Posterior cingulate gyrus (tissue), 11 donors: ENCODE measurements around the gene TMC1.
A peak's percentile ranks its signal among the peaks of the same experiment; 100 is the strongest.
"Not testable (repeated sequence)": the region's sequence is repeated elsewhere in the genome, so short reads cannot be mapped to it uniquely, and the experiment has no call there.

Experiments used
- DNase-seq, 10 donors: peaks; one replicate each; pipeline versions ENCODE4 v3.0.0 to v3.0.0-alpha.2; 2020 to 2021; ENCODE audit warnings: mixed read lengths in 3 of 10
- intact Hi-C: fragments of 100-400 bp; cut with DNase I; formaldehyde crosslinking; loops from one replicate; pipeline ENCODE4 v1.15.1; 2023

The TMC1 gene

DNA sequence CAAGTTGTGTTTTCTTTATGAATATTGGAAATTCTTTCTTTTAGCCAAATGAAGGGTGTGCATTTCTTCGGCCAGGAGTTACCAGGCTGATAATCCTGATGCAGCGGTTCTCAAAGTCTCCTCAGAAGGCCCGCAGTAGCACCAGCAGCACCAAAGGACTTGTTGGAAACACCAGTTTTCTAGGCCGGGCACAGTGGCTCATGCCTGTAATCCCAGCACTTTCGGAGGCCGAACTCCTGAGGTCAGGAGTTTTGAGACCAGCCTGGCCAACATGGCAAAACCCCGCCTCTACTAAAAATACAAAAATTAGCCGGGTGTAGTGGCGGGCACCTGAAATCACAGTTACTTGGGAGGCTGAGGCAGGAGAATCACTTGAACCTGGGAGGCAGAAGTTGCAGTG lies 397 bp upstream of the TMC1 start:
- intact Hi-C loops, DNase-seq: not testable (repeated sequence)

GRCh38 chr9:72524820-72525540 lies 3.6 kb downstream of the TMC1 start:
- intact Hi-C loops: no loop called here
- DNase-seq: peak in 1 of 10 donors; percentile 22

GRCh38 chr9:72526901-72527800 lies 5.7 kb downstream of the TMC1 start:
- intact Hi-C loops: no loop called here

DNA sequence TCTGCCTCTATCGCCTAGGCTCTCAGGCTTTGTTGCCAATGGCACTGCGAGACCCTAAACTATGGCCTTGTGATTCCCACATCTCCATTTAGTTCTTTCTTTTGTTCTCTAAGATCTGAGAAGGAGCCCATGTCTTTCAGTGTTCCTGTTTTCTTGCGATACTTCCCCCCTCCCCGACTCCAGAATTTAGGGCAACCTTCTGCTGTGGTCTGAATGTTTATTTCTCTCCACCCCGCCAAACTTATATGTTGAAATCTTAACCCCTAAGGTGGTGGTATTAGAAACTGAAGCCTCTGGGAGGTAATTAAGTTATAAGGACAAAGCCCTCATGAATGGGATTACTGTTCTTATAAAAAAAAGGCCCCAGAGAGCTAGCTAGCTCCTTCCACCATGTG lies 6.4 kb downstream of the TMC1 start:
- intact Hi-C loops: no loop called here
- no peak for DNase-seq

More at GRCh38 chr9:72526901-72527800, 5.7 kb downstream of the TMC1 start:
- DNase-seq: peak; percentile 45 to 96 (median 65)

- no peak for DNase-seq
- intact Hi-C loops: no loop called here
Measured at GRCh38 chr9:72529531-72529930, 8.1 kb downstream of the TMC1 start.

DNA sequence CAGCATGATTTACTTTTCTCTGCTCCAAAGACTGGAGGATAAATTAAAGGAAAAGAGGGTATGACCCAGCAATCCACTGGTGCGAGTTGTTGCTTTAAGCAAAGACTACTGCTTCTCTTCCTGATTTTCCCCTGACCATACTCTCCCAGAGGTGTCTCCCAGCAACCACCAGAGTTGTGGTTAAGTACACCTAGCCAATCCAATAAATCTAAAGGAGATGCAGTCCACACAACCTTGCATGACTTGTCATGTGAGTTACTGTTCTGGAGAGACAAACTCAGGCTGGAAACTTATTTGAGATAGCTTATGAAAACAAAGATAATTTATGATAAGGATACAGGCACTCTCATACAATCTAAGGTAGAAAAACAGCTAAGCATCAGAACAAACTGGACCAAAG lies 11.9 kb downstream of the TMC1 start:
- intact Hi-C loops: no loop called here
- DNase-seq: no peak

DNA sequence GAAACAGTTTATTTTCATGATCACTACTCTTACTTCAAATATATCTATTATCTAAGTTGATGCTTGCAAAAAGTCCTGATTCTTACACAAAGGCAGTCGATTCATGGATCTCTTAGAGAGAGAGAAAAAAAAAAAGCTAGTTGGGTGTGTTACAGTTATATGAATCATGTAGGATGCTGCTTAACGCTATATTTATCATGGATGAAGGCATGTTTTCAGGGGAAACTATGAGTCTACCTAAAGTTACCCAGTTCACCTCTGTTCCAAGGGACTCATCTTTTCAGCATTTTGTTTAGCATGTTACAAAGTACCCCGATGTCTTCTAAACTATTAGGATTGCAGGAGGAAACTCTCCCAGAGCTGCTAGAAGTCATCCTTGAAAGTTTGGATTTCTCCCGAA lies 13.5 kb downstream of the TMC1 start:
- no peak for DNase-seq
- intact Hi-C loops: no loop called here

- DNase-seq: no peak
- intact Hi-C loops: no loop called here
Measured at GRCh38 chr9:72537011-72537545, 15.7 kb downstream of the TMC1 start.

DNA sequence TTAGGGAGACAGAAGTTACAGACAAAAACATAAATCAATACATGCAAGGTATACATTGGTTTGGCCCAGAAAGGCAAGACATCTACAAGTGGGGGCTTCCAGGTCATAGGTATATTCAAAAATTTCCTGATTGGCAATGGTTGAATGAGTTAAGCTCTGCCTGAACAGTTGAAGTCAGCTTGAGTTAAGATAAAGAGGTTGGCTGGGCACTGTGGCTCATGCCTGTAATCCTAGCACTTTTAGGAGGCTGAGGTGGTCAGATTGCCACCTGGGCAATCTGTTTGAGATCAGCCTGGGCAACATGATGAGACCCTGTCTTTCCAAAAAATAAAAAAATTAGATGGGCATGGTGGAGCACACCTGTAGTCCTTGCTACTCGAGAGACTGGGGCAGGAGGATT lies 16.3 kb downstream of the TMC1 start:
- intact Hi-C loops: no loop called here
- no peak for DNase-seq

GRCh38 chr9:72538921-72539702 lies 17.7 kb downstream of the TMC1 start:
- intact Hi-C loops: no loop called here
- DNase-seq: no peak

- DNase-seq: no peak
- intact Hi-C loops: no loop called here
Measured at GRCh38 chr9:72539824-72540347, 18.5 kb downstream of the TMC1 start.

- no peak for DNase-seq
- intact Hi-C loops: no loop called here
Measured at GRCh38 chr9:72540348-72540873, 19.0 kb downstream of the TMC1 start.

DNA sequence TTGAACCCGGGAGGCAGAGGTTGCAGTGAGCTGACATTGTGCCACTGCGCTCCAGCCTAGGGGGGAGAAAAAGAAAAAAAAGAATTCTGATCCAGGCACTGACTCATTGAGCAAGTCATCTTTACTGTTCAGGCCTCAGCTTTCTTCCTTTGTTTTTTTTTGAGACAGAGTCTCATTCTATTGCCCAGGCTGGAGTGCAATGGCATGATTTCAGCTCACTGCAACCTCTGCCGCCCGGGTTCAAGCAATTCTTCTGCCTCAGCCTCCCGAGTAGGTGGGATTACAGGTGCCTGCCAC lies 21.1 kb downstream of the TMC1 start:
- DNase-seq, intact Hi-C loops: not testable (repeated sequence)

- intact Hi-C loops: no loop called here
- DNase-seq: no peak
Measured at GRCh38 chr9:72542917-72543316, 21.5 kb downstream of the TMC1 start.

- DNase-seq: no peak
- intact Hi-C loops: no loop called here
Measured at GRCh38 chr9:72551306-72551705, 29.9 kb downstream of the TMC1 start.

GRCh38 chr9:72552356-72552755 lies 30.9 kb downstream of the TMC1 start:
- no peak for DNase-seq
- intact Hi-C loops: no loop called here

DNA sequence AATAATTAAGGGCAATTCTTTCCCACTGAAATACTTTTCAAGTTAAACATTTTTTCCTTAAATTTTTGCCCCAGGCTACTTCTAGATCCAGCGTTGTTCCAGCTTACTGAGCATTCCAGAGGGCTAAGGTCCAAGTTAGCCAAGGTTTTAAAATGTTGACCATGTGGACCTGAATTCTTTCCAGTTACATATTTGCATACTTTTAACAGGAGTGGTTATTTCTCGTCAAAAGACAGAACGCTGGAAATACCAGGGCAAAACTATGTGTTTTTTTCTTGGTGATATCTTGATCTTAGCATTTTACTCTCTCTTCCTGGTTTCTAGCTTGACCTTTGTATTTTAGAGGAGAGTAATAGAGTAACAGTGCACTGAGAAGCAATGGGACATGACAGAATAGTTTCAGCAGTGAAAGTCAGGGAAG lies 32.8 kb downstream of the TMC1 start:
- intact Hi-C loops: no loop called here
- no peak for DNase-seq

- intact Hi-C loops: no loop called here
- no peak for DNase-seq
Measured at GRCh38 chr9:72557549-72557948, 36.1 kb downstream of the TMC1 start.

DNA sequence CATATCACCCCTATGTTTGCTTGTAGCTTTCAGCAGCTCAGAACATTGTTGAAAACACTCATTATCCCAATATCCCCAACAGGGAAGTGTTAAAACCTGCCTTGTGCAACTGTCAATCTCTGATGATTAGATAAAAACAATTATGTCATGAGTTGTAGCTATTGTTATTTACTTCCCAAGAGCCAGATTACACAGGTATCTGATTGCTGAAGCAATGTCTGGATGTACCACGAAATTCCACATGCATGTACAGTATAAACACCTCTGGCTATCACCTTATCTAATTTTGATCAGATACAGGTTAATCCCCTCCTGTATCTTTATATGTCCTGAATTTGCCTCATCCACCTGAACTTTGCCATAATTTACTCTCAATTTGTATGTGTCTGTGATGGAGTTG lies 38.7 kb downstream of the TMC1 start:
- intact Hi-C loops: no loop called here
- DNase-seq: no peak

GRCh38 chr9:72563806-72564205 lies 42.4 kb downstream of the TMC1 start:
- no peak for DNase-seq
- intact Hi-C loops: no loop called here
